Measurements from ENCODE around the gene DNAJB4.

DNA sequence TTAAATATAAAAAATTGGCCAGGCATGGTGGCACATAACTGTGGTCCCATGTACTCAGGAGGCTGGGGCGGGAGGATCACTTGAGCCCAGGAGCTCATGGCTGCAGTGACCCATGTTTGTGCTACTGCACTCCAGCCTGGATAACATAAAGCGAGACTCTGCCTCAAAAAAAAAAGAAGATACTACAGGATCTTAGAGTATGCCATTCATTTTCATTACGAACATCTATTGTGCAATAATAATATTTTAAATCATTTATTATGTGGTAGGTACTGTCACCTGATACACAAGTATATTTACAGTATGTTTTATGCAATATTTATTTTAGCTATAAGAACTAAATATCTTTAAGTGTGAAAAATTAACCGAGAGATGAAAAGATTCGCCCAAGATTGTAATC is 31.7 kb downstream of the DNAJB4 start:
- TF ChIP-seq POLR2AphosphoS5 (IDR thresholded peaks at IDR 0.05; ENCODE audit: borderline replicate concordance, low read depth, low read length) (no peak), EZH2 (IDR thresholded peaks at IDR 0.05) (no peak)
